Measurements from ENCODE around the gene SEMA5B.

Gene SEMA5B

GRCh38 chr3:122890720-122891220 is 136.8 kb downstream of the SEMA5B start:
- no peak for DNase-seq (ENCODE audit: low read depth)

GRCh38 chr3:122890077-122890719 is 137.4 kb downstream of the SEMA5B start:
- DNase-seq (ENCODE audit: low read depth) = peak; percentile 31

GRCh38 chr3:122886946-122887345 is 140.6 kb downstream of the SEMA5B start:
- no peak for DNase-seq (ENCODE audit: low read depth)

- DNase-seq (ENCODE audit: low read depth) = no peak
Measured at GRCh38 chr3:122886251-122886650, 141.3 kb downstream of the SEMA5B start.

GRCh38 chr3:122882361-122882947 is 145.1 kb downstream of the SEMA5B start:
- DNase-seq (ENCODE audit: low read depth) = no peak

- DNase-seq (ENCODE audit: low read depth) = no peak
Measured at GRCh38 chr3:122880624-122881023, 146.9 kb downstream of the SEMA5B start.

- DNase-seq (ENCODE audit: low read depth) = no peak
Measured at GRCh38 chr3:122880173-122880572, 147.4 kb downstream of the SEMA5B start.

- DNase-seq (ENCODE audit: low read depth) = no peak
Measured at GRCh38 chr3:122875547-122876127, 151.9 kb downstream of the SEMA5B start.

GRCh38 chr3:122873741-122874515 is 153.6 kb downstream of the SEMA5B start:
- no peak for DNase-seq (ENCODE audit: low read depth)

- no peak for DNase-seq (ENCODE audit: low read depth)
Measured at GRCh38 chr3:122868322-122868721, 159.2 kb downstream of the SEMA5B start.

- no peak for DNase-seq (ENCODE audit: low read depth)
Measured at GRCh38 chr3:122864498-122864897, 163.1 kb downstream of the SEMA5B start.

GRCh38 chr3:122862381-122862780 is 165.2 kb downstream of the SEMA5B start:
- no peak for DNase-seq (ENCODE audit: low read depth)
